ENCODE measurements around the gene BBS1.

The BBS1 gene

GRCh38 chr11:66510271-66510989, at the start of gene BBS1 (continued):
- TF ChIP-seq ZBTB17 (tag by site-specific recombination; IDR thresholded peaks at IDR 0.05) (peak; percentile 61), PRDM10 (tag by site-specific recombination; IDR thresholded peaks at IDR 0.05) (0 out of 2 replicates have a peak, but pooled peaks have one; percentile 14), ZNF623 (tag by site-specific recombination; IDR thresholded peaks at IDR 0.05) (no peak), ZNF2 (tag by site-specific recombination; IDR thresholded peaks at IDR 0.05) (0 out of 2 replicates have a peak, but pooled peaks have one; percentile 61), MZF1 (tag by site-specific recombination; IDR thresholded peaks at IDR 0.05; ENCODE audit: borderline replicate concordance) (no peak), ZBTB11 (tag by site-specific recombination; conservative IDR thresholded peaks at IDR 0.05; ENCODE audit: low read depth) (peak; percentile 99), KLF7 (tag by site-specific recombination; IDR thresholded peaks at IDR 0.05; ENCODE audit: borderline replicate concordance) (peak; percentile 91), ZBTB44 (tag by site-specific recombination; IDR thresholded peaks at IDR 0.05) (no peak), IKZF3 (tag by site-specific recombination; IDR thresholded peaks at IDR 0.05) (no peak), ZNF76 (tag by site-specific recombination; IDR thresholded peaks at IDR 0.05; ENCODE audit: borderline replicate concordance, low read depth) (peak; percentile 68; the same call in 1 of the 2 replicates), SP3 (tag by site-specific recombination; IDR thresholded peaks at IDR 0.05) (peak; percentile 83), BCL11B (tag by site-specific recombination; IDR thresholded peaks at IDR 0.05; ENCODE audit: low read depth) (no peak), YY1 (tag by site-specific recombination; IDR thresholded peaks at IDR 0.05) (peak; percentile 88), ZNF274 (IDR thresholded peaks at IDR 0.05; ENCODE audit: low read length) (no peak), ZNF274 (tag by site-specific recombination; IDR thresholded peaks at IDR 0.05; ENCODE audit: borderline replicate concordance) (no peak), ZNF701 (tag by site-specific recombination; IDR thresholded peaks at IDR 0.05) (no peak), ZNF585B (tag by site-specific recombination; IDR thresholded peaks at IDR 0.05) (no peak), ZNF184 (tag by site-specific recombination; IDR thresholded peaks at IDR 0.05) (0 out of 2 replicates have a peak, but pooled peaks have one; percentile 15), ZNF555 (tag by site-specific recombination; conservative IDR thresholded peaks at IDR 0.05) (no peak), ZFHX2 (tag by site-specific recombination; conservative IDR thresholded peaks at IDR 0.05) (no peak), ZSCAN30 (tag by site-specific recombination; IDR thresholded peaks at IDR 0.05) (0 out of 2 replicates have a peak, but pooled peaks have one; percentile 42)
- TF ChIP-seq, protein P1, sequence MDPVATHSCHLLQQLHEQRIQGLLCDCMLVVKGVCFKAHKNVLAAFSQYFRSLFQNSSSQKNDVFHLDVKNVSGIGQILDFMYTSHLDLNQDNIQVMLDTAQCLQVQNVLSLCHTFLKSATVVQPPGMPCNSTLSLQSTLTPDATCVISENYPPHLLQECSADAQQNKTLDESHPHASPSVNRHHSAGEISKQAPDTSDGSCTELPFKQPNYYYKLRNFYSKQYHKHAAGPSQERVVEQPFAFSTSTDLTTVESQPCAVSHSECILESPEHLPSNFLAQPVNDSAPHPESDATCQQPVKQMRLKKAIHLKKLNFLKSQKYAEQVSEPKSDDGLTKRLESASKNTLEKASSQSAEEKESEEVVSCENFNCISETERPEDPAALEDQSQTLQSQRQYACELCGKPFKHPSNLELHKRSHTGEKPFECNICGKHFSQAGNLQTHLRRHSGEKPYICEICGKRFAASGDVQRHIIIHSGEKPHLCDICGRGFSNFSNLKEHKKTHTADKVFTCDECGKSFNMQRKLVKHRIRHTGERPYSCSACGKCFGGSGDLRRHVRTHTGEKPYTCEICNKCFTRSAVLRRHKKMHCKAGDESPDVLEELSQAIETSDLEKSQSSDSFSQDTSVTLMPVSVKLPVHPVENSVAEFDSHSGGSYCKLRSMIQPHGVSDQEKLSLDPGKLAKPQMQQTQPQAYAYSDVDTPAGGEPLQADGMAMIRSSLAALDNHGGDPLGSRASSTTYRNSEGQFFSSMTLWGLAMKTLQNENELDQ (tag by site-specific recombination; IDR thresholded peaks at IDR 0.05; ENCODE audit: low read depth): no peak
- TF ChIP-seq, protein P2, sequence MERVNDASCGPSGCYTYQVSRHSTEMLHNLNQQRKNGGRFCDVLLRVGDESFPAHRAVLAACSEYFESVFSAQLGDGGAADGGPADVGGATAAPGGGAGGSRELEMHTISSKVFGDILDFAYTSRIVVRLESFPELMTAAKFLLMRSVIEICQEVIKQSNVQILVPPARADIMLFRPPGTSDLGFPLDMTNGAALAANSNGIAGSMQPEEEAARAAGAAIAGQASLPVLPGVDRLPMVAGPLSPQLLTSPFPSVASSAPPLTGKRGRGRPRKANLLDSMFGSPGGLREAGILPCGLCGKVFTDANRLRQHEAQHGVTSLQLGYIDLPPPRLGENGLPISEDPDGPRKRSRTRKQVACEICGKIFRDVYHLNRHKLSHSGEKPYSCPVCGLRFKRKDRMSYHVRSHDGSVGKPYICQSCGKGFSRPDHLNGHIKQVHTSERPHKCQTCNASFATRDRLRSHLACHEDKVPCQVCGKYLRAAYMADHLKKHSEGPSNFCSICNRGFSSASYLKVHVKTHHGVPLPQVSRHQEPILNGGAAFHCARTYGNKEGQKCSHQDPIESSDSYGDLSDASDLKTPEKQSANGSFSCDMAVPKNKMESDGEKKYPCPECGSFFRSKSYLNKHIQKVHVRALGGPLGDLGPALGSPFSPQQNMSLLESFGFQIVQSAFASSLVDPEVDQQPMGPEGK (tag by site-specific recombination; IDR thresholded peaks at IDR 0.05): no peak
- TF ChIP-seq, protein P3, sequence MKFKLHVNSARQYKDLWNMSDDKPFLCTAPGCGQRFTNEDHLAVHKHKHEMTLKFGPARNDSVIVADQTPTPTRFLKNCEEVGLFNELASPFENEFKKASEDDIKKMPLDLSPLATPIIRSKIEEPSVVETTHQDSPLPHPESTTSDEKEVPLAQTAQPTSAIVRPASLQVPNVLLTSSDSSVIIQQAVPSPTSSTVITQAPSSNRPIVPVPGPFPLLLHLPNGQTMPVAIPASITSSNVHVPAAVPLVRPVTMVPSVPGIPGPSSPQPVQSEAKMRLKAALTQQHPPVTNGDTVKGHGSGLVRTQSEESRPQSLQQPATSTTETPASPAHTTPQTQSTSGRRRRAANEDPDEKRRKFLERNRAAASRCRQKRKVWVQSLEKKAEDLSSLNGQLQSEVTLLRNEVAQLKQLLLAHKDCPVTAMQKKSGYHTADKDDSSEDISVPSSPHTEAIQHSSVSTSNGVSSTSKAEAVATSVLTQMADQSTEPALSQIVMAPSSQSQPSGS (tag by site-specific recombination; IDR thresholded peaks at IDR 0.05; ENCODE audit: low read depth): no peak

Data from HEK293 (cell line).